Measurements from ENCODE around the gene HSD17B13.

GRCh38 chr4:87262886-87263285 is 59.8 kb downstream of the HSD17B13 start:
- TF ChIP-seq RARB (CRISPR knock-in tag; IDR thresholded peaks at IDR 0.05) (no peak), BACH2 (CRISPR knock-in tag; IDR thresholded peaks at IDR 0.05; ENCODE audit: borderline replicate concordance) (no peak), ZNF8 (CRISPR knock-in tag; IDR thresholded peaks at IDR 0.05) (no peak), CSDC2 (CRISPR knock-in tag; IDR thresholded peaks at IDR 0.05) (no peak), PATZ1 (CRISPR knock-in tag; IDR thresholded peaks at IDR 0.05; ENCODE audit: borderline replicate concordance) (no peak), ZFP30 (CRISPR knock-in tag; IDR thresholded peaks at IDR 0.05) (no peak), CREB5 (CRISPR knock-in tag; IDR thresholded peaks at IDR 0.05; ENCODE audit: low read depth) (no peak), POU6F1 (CRISPR knock-in tag; IDR thresholded peaks at IDR 0.05; ENCODE audit: borderline replicate concordance, low read depth) (no peak), ZFP3 (CRISPR knock-in tag; IDR thresholded peaks at IDR 0.05) (no peak), ZNF565 (CRISPR knock-in tag; conservative IDR thresholded peaks at IDR 0.05; ENCODE audit: low read depth) (no peak), ARNTL (CRISPR knock-in tag; IDR thresholded peaks at IDR 0.05; ENCODE audit: borderline replicate concordance, low read depth) (no peak), TOX (CRISPR knock-in tag; IDR thresholded peaks at IDR 0.05; ENCODE audit: borderline replicate concordance) (no peak)
